Measurements from ENCODE around the gene NACAD.

Gene NACAD

GRCh38 chr7:45098983-45099839 lies 10.4 kb upstream of the NACAD start:
- DNase-seq (ENCODE audit: extremely low read depth in 1 of 2, low read depth in 1 of 2) = no peak

- DNase-seq (ENCODE audit: extremely low read depth in 1 of 2, low read depth in 1 of 2) = no peak
Measured at GRCh38 chr7:45092931-45093235, 4.1 kb upstream of the NACAD start.

- no peak for DNase-seq (ENCODE audit: extremely low read depth in 1 of 2, low read depth in 1 of 2)
Measured at GRCh38 chr7:45092100-45092930, 3.5 kb upstream of the NACAD start.

GRCh38 chr7:45089341-45089891 lies 647 bp upstream of the NACAD start:
- peak; percentile 28 to 53 for DNase-seq (ENCODE audit: extremely low read depth in 1 of 2, low read depth in 1 of 2)

GRCh38 chr7:45088146-45088701 lies 545 bp downstream of the NACAD start:
- no peak for DNase-seq (ENCODE audit: extremely low read depth in 1 of 2, low read depth in 1 of 2)

GRCh38 chr7:45087301-45088145 lies 1.2 kb downstream of the NACAD start:
- no peak for DNase-seq (ENCODE audit: extremely low read depth in 1 of 2, low read depth in 1 of 2)

- DNase-seq (ENCODE audit: extremely low read depth in 1 of 2, low read depth in 1 of 2) = no peak
Measured at GRCh38 chr7:45086331-45087065, 2.3 kb downstream of the NACAD start.

- no peak for DNase-seq (ENCODE audit: extremely low read depth in 1 of 2, low read depth in 1 of 2)
Measured at GRCh38 chr7:45085619-45086200, 3.1 kb downstream of the NACAD start.

GRCh38 chr7:45084901-45085618 lies 3.7 kb downstream of the NACAD start:
- DNase-seq (ENCODE audit: extremely low read depth in 1 of 2, low read depth in 1 of 2) = no peak

GRCh38 chr7:45084336-45084735 lies 4.4 kb downstream of the NACAD start:
- no peak for DNase-seq (ENCODE audit: extremely low read depth in 1 of 2, low read depth in 1 of 2)

GRCh38 chr7:45082831-45083331 lies 5.9 kb downstream of the NACAD start:
- no peak for DNase-seq (ENCODE audit: extremely low read depth in 1 of 2, low read depth in 1 of 2)

GRCh38 chr7:45082031-45082830 lies 6.5 kb downstream of the NACAD start:
- DNase-seq (ENCODE audit: extremely low read depth in 1 of 2, low read depth in 1 of 2) = no peak

GRCh38 chr7:45081670-45081974 lies 7.1 kb downstream of the NACAD start:
- DNase-seq (ENCODE audit: extremely low read depth in 1 of 2, low read depth in 1 of 2) = no peak

GRCh38 chr7:45080958-45081669 lies 7.7 kb downstream of the NACAD start:
- no peak for DNase-seq (ENCODE audit: extremely low read depth in 1 of 2, low read depth in 1 of 2)

GRCh38 chr7:45080265-45080957 lies 8.4 kb downstream of the NACAD start:
- DNase-seq (ENCODE audit: extremely low read depth in 1 of 2, low read depth in 1 of 2) = no peak

GRCh38 chr7:45078125-45078681 lies 10.6 kb downstream of the NACAD start:
- DNase-seq (ENCODE audit: extremely low read depth in 1 of 2, low read depth in 1 of 2) = no peak

GRCh38 chr7:45077579-45077978 lies 11.2 kb downstream of the NACAD start:
- DNase-seq (ENCODE audit: extremely low read depth in 1 of 2, low read depth in 1 of 2) = no peak
